ENCODE data around the gene THAP7. TPM values are rescaled to one million over a fixed set of nuclear protein-coding genes. Genes with fewer than 3 reads are reported as not detected.

Gene THAP7
- total and polyA plus RNA-seq, 2 of the 4 experiments (the other 2 are of a cell fraction): 14.2 to 19.8 TPM

DNA sequence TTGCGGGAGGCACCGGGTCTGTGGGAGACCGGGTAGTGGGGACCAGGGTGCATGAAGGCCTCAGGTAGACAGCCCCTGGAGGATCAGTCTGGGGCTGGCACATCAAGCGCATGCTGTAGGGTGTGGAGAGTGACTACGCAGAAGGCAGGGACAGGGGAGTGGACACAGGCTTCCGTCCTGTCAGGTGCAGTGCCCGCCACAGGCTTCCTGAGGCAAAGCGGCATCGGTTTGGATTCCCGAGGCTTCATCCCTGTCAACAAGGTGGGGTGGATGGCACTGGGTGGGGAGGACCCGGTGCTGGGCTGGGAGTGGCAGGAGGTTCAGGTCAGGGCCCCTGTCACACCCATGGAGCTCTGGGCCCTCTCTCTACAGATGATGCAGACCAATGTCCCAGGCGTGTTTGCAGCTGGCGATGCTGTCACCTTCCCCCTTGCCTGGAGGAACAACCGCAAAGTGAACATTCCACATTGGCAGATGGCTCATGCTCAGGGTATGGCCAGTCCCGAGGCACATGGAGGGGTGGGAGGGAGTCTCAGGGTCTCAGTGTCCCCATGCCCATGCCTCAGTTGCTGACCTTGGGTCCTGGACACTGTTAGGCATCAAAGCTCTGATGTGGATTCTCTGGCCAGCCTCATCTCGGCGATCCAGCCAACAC, 24.3 kb downstream of the THAP7 start:
- WGBS, 2 experiments (ENCODE audit: extremely low coverage in 2 of 2, insufficient read length in 1 of 2): 68% methylated on average over 5 of the region's 17 CpGs; no CpG with 5 or more reads in 1 of the 2 experiments
- ChIA-PET CTCF (no interaction called here), POLR2A (ENCODE audit: unreplicated experiment) (no interaction called here)
- H3K27me3 ChIP-seq (ENCODE audit: control insufficient read depth, insufficient read depth, low read length): peaks cover 2% of the 10 kb centered on the region; the same call in 1 of the 2 replicates
- no peak overlapping the region for H4K8ac ChIP-seq (ENCODE audit: low read depth in 2 of 2, low read length in 2 of 2)
- H4K20me1 ChIP-seq (ENCODE audit: insufficient read depth, low read length): no peaks in the 10 kb centered on the region
- peaks cover 9 to 19% of the 10 kb centered on the region in 2 experiments; a peak in 3 of 4 replicates for H3K79me1 ChIP-seq (ENCODE audit: low read depth in 1 of 2, low read length in 2 of 2)
- H3K27ac ChIP-seq (ENCODE audit: insufficient read depth, low read length): no peak overlapping the region
- H2BK15ac ChIP-seq (ENCODE audit: low read depth, low read length): no peak overlapping the region
- no peak overlapping the region for H2BK5ac ChIP-seq (ENCODE audit: low read depth, low read length, poor library complexity, severe bottlenecking)
- H3K36me3 ChIP-seq (ENCODE audit: control insufficient read depth, insufficient read depth, low read length): no peaks in the 10 kb centered on the region
- H2AFZ ChIP-seq (replicated peaks; ENCODE audit: low read length, poor library complexity): no peak overlapping the region
- no peak overlapping the region for H2AK9ac ChIP-seq (replicated peaks; ENCODE audit: low read depth, low read length, poor library complexity)
- no peak overlapping the region for H2BK120ac ChIP-seq (ENCODE audit: low read depth, low read length)
- no peak overlapping the region for H3K23ac ChIP-seq (ENCODE audit: low read depth, low read length)
- H3K18ac ChIP-seq (ENCODE audit: low read depth, low read length): no peak overlapping the region
- dilution Hi-C loops (cut with HindIII; ENCODE audit: low sequenced_read_pairs, unreplicated experiment): no loop called here
- DNase-seq (no peak), ATAC-seq (ENCODE audit: low read depth) (no peak)
- no peak overlapping the region for H3K4ac ChIP-seq (ENCODE audit: low read depth, low read length)
- H3K9me1 ChIP-seq (ENCODE audit: insufficient read depth, low read length): peaks cover 19% of the 10 kb centered on the region; the same call in 1 of the 2 replicates
- no peak overlapping the region for H3K4me2 ChIP-seq (ENCODE audit: low read depth, low read length)
- no peak overlapping the region for H3K56ac ChIP-seq (ENCODE audit: extremely low read depth, insufficient read depth, low read length)
- H2BK20ac ChIP-seq (ENCODE audit: low read depth, low read length): no peak overlapping the region
- H3K4me3 ChIP-seq (ENCODE audit: insufficient read depth, low read depth, low read length): no peak overlapping the region
- H4K91ac ChIP-seq (ENCODE audit: insufficient read depth, low read depth, low read length): no peak overlapping the region
- H2AK5ac ChIP-seq (ENCODE audit: low read depth, low read length): no peak overlapping the region
- H3K14ac ChIP-seq (replicated peaks; ENCODE audit: low read depth, low read length): no peak overlapping the region
- intact Hi-C loops (cut with micrococcal nuclease): no loop called here
- peaks cover 10% of the 10 kb centered on the region for H3K9me3 ChIP-seq (ENCODE audit: control insufficient read depth, insufficient read depth, low read length)
- BruUV-seq (replicated peaks): no TSS peak
- H3K4me1 ChIP-seq (ENCODE audit: control insufficient read depth, insufficient read depth, low read length): peaks cover 5% of the 10 kb centered on the region
- H4K5ac ChIP-seq (ENCODE audit: low read depth, low read length): no peak overlapping the region
- in situ Hi-C loops (cut with MboI; ENCODE audit: low sequenced_read_pairs): no loop called here
- TF ChIP-seq, protein P1, sequence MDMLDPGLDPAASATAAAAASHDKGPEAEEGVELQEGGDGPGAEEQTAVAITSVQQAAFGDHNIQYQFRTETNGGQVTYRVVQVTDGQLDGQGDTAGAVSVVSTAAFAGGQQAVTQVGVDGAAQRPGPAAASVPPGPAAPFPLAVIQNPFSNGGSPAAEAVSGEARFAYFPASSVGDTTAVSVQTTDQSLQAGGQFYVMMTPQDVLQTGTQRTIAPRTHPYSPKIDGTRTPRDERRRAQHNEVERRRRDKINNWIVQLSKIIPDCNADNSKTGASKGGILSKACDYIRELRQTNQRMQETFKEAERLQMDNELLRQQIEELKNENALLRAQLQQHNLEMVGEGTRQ (IDR thresholded peaks at IDR 0.05; ENCODE audit: low read depth, low read length): no peak
- TF ChIP-seq, protein P2, sequence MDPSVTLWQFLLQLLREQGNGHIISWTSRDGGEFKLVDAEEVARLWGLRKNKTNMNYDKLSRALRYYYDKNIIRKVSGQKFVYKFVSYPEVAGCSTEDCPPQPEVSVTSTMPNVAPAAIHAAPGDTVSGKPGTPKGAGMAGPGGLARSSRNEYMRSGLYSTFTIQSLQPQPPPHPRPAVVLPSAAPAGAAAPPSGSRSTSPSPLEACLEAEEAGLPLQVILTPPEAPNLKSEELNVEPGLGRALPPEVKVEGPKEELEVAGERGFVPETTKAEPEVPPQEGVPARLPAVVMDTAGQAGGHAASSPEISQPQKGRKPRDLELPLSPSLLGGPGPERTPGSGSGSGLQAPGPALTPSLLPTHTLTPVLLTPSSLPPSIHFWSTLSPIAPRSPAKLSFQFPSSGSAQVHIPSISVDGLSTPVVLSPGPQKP (IDR thresholded peaks at IDR 0.05; ENCODE audit: borderline replicate concordance, low read depth, low read length): no peak
- no peak for TF ChIP-seq CHD1 (IDR thresholded peaks at IDR 0.05; ENCODE audit: low read depth, low read length)
- no peak for TF ChIP-seq CEBPB (IDR thresholded peaks at IDR 0.05; ENCODE audit: low read depth, low read length)
- TF ChIP-seq RAD21 (IDR thresholded peaks at IDR 0.05; ENCODE audit: low read length): no peak
- TF ChIP-seq BHLHE40 (IDR thresholded peaks at IDR 0.05; ENCODE audit: low read depth, low read length): no peak
- no peak for TF ChIP-seq POLR2A (IDR thresholded peaks at IDR 0.05; ENCODE audit: low read depth, low read length)
- TF ChIP-seq RCOR1 (IDR thresholded peaks at IDR 0.05; ENCODE audit: insufficient replicate concordance, low read length): no peak
- TF ChIP-seq MAFK (IDR thresholded peaks at IDR 0.05; ENCODE audit: low read depth, low read length): no peak
- TF ChIP-seq NFE2L2 (IDR thresholded peaks at IDR 0.05; ENCODE audit: low read depth, low read length): no peak
- no peak for TF ChIP-seq RFX5 (IDR thresholded peaks at IDR 0.05; ENCODE audit: low read depth, low read length)
- TF ChIP-seq MAZ (IDR thresholded peaks at IDR 0.05; ENCODE audit: borderline replicate concordance, low read depth, low read length): no peak
- TF ChIP-seq FOS (IDR thresholded peaks at IDR 0.05; ENCODE audit: low read depth, low read length): no peak
- TF ChIP-seq SMC3 (IDR thresholded peaks at IDR 0.05; ENCODE audit: low read depth, low read length): no peak
- TF ChIP-seq, protein P3, sequence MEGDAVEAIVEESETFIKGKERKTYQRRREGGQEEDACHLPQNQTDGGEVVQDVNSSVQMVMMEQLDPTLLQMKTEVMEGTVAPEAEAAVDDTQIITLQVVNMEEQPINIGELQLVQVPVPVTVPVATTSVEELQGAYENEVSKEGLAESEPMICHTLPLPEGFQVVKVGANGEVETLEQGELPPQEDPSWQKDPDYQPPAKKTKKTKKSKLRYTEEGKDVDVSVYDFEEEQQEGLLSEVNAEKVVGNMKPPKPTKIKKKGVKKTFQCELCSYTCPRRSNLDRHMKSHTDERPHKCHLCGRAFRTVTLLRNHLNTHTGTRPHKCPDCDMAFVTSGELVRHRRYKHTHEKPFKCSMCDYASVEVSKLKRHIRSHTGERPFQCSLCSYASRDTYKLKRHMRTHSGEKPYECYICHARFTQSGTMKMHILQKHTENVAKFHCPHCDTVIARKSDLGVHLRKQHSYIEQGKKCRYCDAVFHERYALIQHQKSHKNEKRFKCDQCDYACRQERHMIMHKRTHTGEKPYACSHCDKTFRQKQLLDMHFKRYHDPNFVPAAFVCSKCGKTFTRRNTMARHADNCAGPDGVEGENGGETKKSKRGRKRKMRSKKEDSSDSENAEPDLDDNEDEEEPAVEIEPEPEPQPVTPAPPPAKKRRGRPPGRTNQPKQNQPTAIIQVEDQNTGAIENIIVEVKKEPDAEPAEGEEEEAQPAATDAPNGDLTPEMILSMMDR (conservative IDR thresholded peaks at IDR 0.05; ENCODE audit: low read depth, low read length): no peak
- no peak for TF ChIP-seq MXI1 (IDR thresholded peaks at IDR 0.05; ENCODE audit: borderline replicate concordance, low read depth, low read length)
- H3K9ac ChIP-seq (ENCODE audit: low read depth, low read length): no peak overlapping the region
